ENCODE measurements around the gene S100A12. TPM values are rescaled to one million over a fixed set of nuclear protein-coding genes. Genes with fewer than 3 reads are reported as not detected.

The S100A12 gene
- total and polyA plus RNA-seq, 9 of the 15 experiments (the other 6 are each of a cell fraction or from before 2014, with no cell fraction given), result not detected

DNA sequence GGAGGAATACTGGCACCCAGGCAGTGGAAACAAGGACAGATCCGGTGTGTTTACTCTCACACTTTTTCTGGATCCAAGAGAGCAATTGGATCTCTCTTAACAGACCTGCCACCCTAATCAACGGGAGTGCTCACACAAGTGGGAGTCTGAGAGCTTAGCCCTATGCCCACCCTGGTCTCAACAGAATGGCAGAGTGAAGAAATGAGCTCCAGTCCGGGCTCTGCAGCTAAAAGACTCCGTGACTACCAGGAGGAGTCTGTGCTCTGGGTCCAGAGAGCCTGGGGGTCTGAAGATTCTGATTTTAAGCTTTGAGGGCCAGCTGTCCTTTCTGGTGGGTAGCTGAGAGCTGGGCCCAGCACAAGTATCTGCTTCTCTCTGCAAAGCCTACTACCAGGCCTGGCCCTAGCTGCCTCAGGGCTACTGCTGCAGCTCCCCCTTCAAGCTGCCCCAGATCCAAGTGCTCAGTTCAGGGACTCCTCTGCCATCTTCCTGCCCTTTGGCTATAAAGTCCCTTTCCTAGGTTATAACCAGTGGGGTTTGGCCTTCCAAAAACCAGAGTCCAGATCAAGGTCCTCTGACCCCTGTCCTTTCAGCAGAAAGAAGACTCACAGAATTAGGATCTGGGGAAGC, 13.8 kb downstream of the S100A12 start:
- DNase-seq (ENCODE audit: extremely low read depth in 1 of 4, low spot score in 3 of 4) (no peak), ATAC-seq (no peak), FAIRE-seq (no peak)
- no peak overlapping the region for H3K4me2 ChIP-seq (ENCODE audit: insufficient read depth, low read length)
- 3% methylated on average over 4 of the region's 4 CpGs for WGBS (ENCODE audit: insufficient coverage, low coverage, missing lambda C conversion rate)
- H4K20me1 ChIP-seq (replicated peaks; ENCODE audit: control insufficient read depth, insufficient read depth, low read length), result no peaks in the 10 kb centered on the region; the same call in 1 of the 2 replicates
- intact Hi-C loops (cut with micrococcal nuclease) (no loop called here), in situ Hi-C loops (cut with MboI) (no loop called here)
- H2AFZ ChIP-seq (ENCODE audit: low read depth, low read length), result no peak overlapping the region
- no peak overlapping the region for H3K4me3 ChIP-seq
- no peak overlapping the region for H3K27ac ChIP-seq (ENCODE audit: extremely low read depth, low read depth, low read length)
- H3K36me3 ChIP-seq (ENCODE audit: control insufficient read depth, insufficient read depth, low read length), result no peaks in the 10 kb centered on the region
- no peak for TF ChIP-seq GATA2 (CRISPR knock-in tag; IDR thresholded peaks at IDR 0.05)
- TF ChIP-seq KLF1 (tag; IDR thresholded peaks at IDR 0.05), result no peak
- no peak for TF ChIP-seq YBX1 (IDR thresholded peaks at IDR 0.05)
- no peak for TF ChIP-seq IRF9 (tag; IDR thresholded peaks at IDR 0.05)
- TF ChIP-seq ZNF165 (CRISPR knock-in tag; IDR thresholded peaks at IDR 0.05; ENCODE audit: borderline replicate concordance), result no peak
- no peak for TF ChIP-seq ZC3H4 (CRISPR knock-in tag; IDR thresholded peaks at IDR 0.05; ENCODE audit: borderline replicate concordance)
- TF ChIP-seq NR2F6 (CRISPR knock-in tag; IDR thresholded peaks at IDR 0.05), result no peak
- H3K9ac ChIP-seq (ENCODE audit: insufficient read depth in 1 of 2, low read depth in 2 of 2, low read length in 2 of 2), result no peak overlapping the region
- H3K9me1 ChIP-seq (ENCODE audit: control insufficient read depth, insufficient read depth, low read length), result no peaks in the 10 kb centered on the region
- BruUV-seq (replicated peaks), result no TSS peak
- CTCF ChIA-PET (ENCODE audit: low intra/inter-chr PET ratio), result no interaction called here
- POLR2A ChIA-PET, result interaction anchor here (0.7 kb wide), 1 partner anchor 273 kb away, joined by 3 read pairs; the partner anchor contains the start of gene CHTOP
- H3K79me2 ChIP-seq (ENCODE audit: control insufficient read depth, insufficient read depth, low read length), result no peaks in the 10 kb centered on the region
- no peaks in the 10 kb centered on the region for H3K9me3 ChIP-seq (replicated peaks; ENCODE audit: control insufficient read depth, insufficient read depth, low read depth, low read length)
- H3K27me3 ChIP-seq (ENCODE audit: control insufficient read depth in 2 of 2, insufficient read depth in 2 of 2, low read length in 2 of 2), result peaks cover 3 to 61% of the 10 kb centered on the region in 2 experiments; a peak in 4 of 5 replicates
- H3K4me1 ChIP-seq (replicated peaks in 1 of 2; ENCODE audit: control insufficient read depth in 2 of 2, insufficient read depth in 2 of 2, low read length in 2 of 2), result peaks cover 0 to 5% of the 10 kb centered on the region in 2 experiments; a peak in 1 of 5 replicates
